Choroid plexus epithelial cell (primary cell): ENCODE data around the gene ATP9B.
A peak's percentile ranks its signal among the peaks of the same experiment; 100 is the strongest.
"Not testable (repeated sequence)": the region's sequence is repeated elsewhere in the genome, so short reads cannot be mapped to it uniquely, and the experiment has no call there.

ENCODE experiments used
- DNase-seq: peaks from one replicate; pipeline ENCODE4 v3.0.0-alpha.2; 2010; ENCODE audit warnings: low read depth
- H3K4me3 ChIP-seq: 2 replicates; pipeline ENCODE4 v1.5.1; 2011; ENCODE audit warnings: low read depth, mild to moderate bottlenecking, control low read depth, low read length, moderate library complexity
- CTCF ChIP-seq: conservative IDR thresholded peaks from 2 replicates; pipeline ENCODE4 v1.5.1; 2011; ENCODE audit warnings: low read depth, mild to moderate bottlenecking, control low read depth, inconsistent platforms, low read length, moderate library complexity

Gene ATP9B

GRCh38 chr18:79326413-79327198, 257.4 kb downstream of the ATP9B start:
- no peak overlapping the region for H3K4me3 ChIP-seq
- DNase-seq = peak; percentile 79
- TF ChIP-seq CTCF = no peak

GRCh38 chr18:79327199-79327721, 258.1 kb downstream of the ATP9B start:
- DNase-seq = no peak
- no peak overlapping the region for H3K4me3 ChIP-seq
- TF ChIP-seq CTCF = no peak

- H3K4me3 ChIP-seq, DNase-seq: not testable (repeated sequence)
Measured at GRCh38 chr18:79327915-79328314, 258.7 kb downstream of the ATP9B start.

GRCh38 chr18:79328887-79329286, 259.7 kb downstream of the ATP9B start:
- no peak overlapping the region for H3K4me3 ChIP-seq
- no peak for TF ChIP-seq CTCF
- DNase-seq = no peak

GRCh38 chr18:79329786-79330185, 260.6 kb downstream of the ATP9B start:
- no peak for TF ChIP-seq CTCF
- no peak for DNase-seq
- no peak overlapping the region for H3K4me3 ChIP-seq

- no peak for TF ChIP-seq CTCF
- no peak for DNase-seq
- H3K4me3 ChIP-seq = no peak overlapping the region
Measured at GRCh38 chr18:79332646-79333045, 263.5 kb downstream of the ATP9B start.

GRCh38 chr18:79333046-79333445, 263.9 kb downstream of the ATP9B start:
- H3K4me3 ChIP-seq = no peak overlapping the region
- DNase-seq = no peak
- no peak for TF ChIP-seq CTCF
